ENCODE data around the gene ZNF665.

GRCh38 chr19:53131727-53132126 lies 61.4 kb downstream of the ZNF665 start:
- TF ChIP-seq POLR2A (IDR thresholded peaks at IDR 0.05; ENCODE audit: low read depth, low read length) (no peak), POLR2AphosphoS5 (IDR thresholded peaks at IDR 0.05; ENCODE audit: low read depth, low read length) (no peak)

Data from GM12892 (cell line).